WTC11 (cell line): ENCODE results near the gene STON2. TPM values are rescaled to one million over a fixed set of nuclear protein-coding genes. Genes with fewer than 3 reads are reported as not detected.

Experiments used
- ATAC-seq: fragments of 200-7000 bp; cut with Tn5 transposase; 2 replicates; pipeline ENCODE4 v1.10.0; 2021; ENCODE audit warnings: mild to moderate bottlenecking, moderate library complexity
- CTCF ChIA-PET: fragments of 300-600 bp; sonication (Branson Sonifier 250); formaldehyde crosslinking; loops from one replicate; lab custom pipeline; 2021; ENCODE audit warnings: antibody characterized with exemption; lab: Charles Lee
- POLR2A ChIA-PET: fragments of 350-600 bp; sonication (Branson Sonifier 250); formaldehyde crosslinking; loops from one replicate; lab custom pipeline; 2021; ENCODE audit warnings: antibody characterized with exemption; lab: Charles Lee
- DNase-seq: peaks from one replicate; pipeline ENCODE4 v3.0.0; 2021; ENCODE audit warnings: low spot score
- H3K27ac Mint-ChIP-seq: 2 replicates; pipeline ENCODE4 v1.8.0; 2021; ENCODE audit warnings: mixed read lengths
- H3K27me3 Mint-ChIP-seq: 2 replicates; pipeline ENCODE4 v1.8.0; 2021; ENCODE audit warnings: low read depth, mild to moderate bottlenecking, moderate library complexity, mixed read lengths
- H3K36me3 Mint-ChIP-seq: 2 replicates; pipeline ENCODE4 v1.8.0; 2021; ENCODE audit warnings: mixed read lengths
- H3K4me1 Mint-ChIP-seq: 2 replicates; pipeline ENCODE4 v1.8.0; 2022; ENCODE audit warnings: mixed read lengths
- H3K4me3 Mint-ChIP-seq: 2 replicates; pipeline ENCODE4 v1.8.0; 2021; ENCODE audit warnings: mild to moderate bottlenecking, moderate library complexity, mixed read lengths
- H3K9me3 Mint-ChIP-seq: 2 replicates; pipeline ENCODE4 v1.8.0; 2021; ENCODE audit warnings: mixed read lengths
- AFF4 ChIP-seq: sonication (generic); formaldehyde crosslinking; IDR thresholded peaks from 2 replicates; pipeline ENCODE4 v1.8.1; 2023; ENCODE audit warnings: mild to moderate bottlenecking, missing genetic modification reagents, borderline replicate concordance
- CREB1 ChIP-seq: sonication (generic); formaldehyde crosslinking; IDR thresholded peaks from 2 replicates; pipeline ENCODE4 v1.8.0; 2023; ENCODE audit warnings: mild to moderate bottlenecking, missing genetic modification reagents
- CREM ChIP-seq: sonication (generic); formaldehyde crosslinking; IDR thresholded peaks from 2 replicates; pipeline ENCODE4 v1.8.1; 2022; ENCODE audit warnings: mild to moderate bottlenecking, missing genetic modification reagents, moderate library complexity
- E2F4 ChIP-seq: sonication (generic); formaldehyde crosslinking; IDR thresholded peaks from 2 replicates; pipeline ENCODE4 v1.8.1; 2022; ENCODE audit warnings: low read depth, mild to moderate bottlenecking, moderate library complexity, missing genetic modification reagents, borderline replicate concordance
- FOXP1 ChIP-seq: sonication (generic); formaldehyde crosslinking; IDR thresholded peaks from 2 replicates; pipeline ENCODE4 v1.8.0; 2022; ENCODE audit warnings: missing genetic modification reagents, mild to moderate bottlenecking, moderate library complexity, borderline replicate concordance
- FOXP4 ChIP-seq: sonication (generic); formaldehyde crosslinking; IDR thresholded peaks from 2 replicates; pipeline ENCODE4 v1.8.0; 2022; ENCODE audit warnings: mild to moderate bottlenecking, missing genetic modification reagents
- GTF2I ChIP-seq: fragments of 250-450 bp; sonication (Bioruptor Pico); conservative IDR thresholded peaks from 2 replicates; pipeline ENCODE4 v1.4.0; 2021; ENCODE audit warnings: mild to moderate bottlenecking
- MXD4 ChIP-seq: fragments of 250-450 bp; sonication (Bioruptor Pico); IDR thresholded peaks from 2 replicates; pipeline ENCODE4 v1.8.0; 2021; ENCODE audit warnings: mild to moderate bottlenecking, moderate library complexity, borderline replicate concordance
- RORB ChIP-seq: fragments of 250-450 bp; sonication (Bioruptor Pico); IDR thresholded peaks from 2 replicates; pipeline ENCODE4 v1.9.0; 2021; ENCODE audit warnings: mild to moderate bottlenecking
- SMAD3 ChIP-seq: sonication (generic); formaldehyde crosslinking; IDR thresholded peaks from 2 replicates; pipeline ENCODE4 v1.8.0; 2022; ENCODE audit warnings: missing genetic modification reagents, mild to moderate bottlenecking, borderline replicate concordance
- STAT6 ChIP-seq: sonication (generic); formaldehyde crosslinking; conservative IDR thresholded peaks from 2 replicates; pipeline ENCODE4 v1.8.1; 2023; ENCODE audit warnings: mild to moderate bottlenecking, low read depth, missing genetic modification reagents, moderate library complexity
- TEAD1 ChIP-seq: sonication (generic); formaldehyde crosslinking; IDR thresholded peaks from 2 replicates; pipeline ENCODE4 v1.8.0; 2022; ENCODE audit warnings: mild to moderate bottlenecking, missing genetic modification reagents
- ZBTB43 ChIP-seq: sonication (generic); formaldehyde crosslinking; IDR thresholded peaks from 2 replicates; pipeline ENCODE4 v1.8.1; 2023; ENCODE audit warnings: mild to moderate bottlenecking, missing genetic modification reagents
- ZNF138 ChIP-seq: sonication (generic); formaldehyde crosslinking; conservative IDR thresholded peaks from 2 replicates; pipeline ENCODE4 v1.8.1; 2022; ENCODE audit warnings: mild to moderate bottlenecking, moderate library complexity, missing genetic modification reagents
- ZNF281 ChIP-seq: sonication (generic); formaldehyde crosslinking; IDR thresholded peaks from 2 replicates; pipeline ENCODE4 v1.8.0; 2023; ENCODE audit warnings: mild to moderate bottlenecking, missing genetic modification reagents
- ZNF416 ChIP-seq: fragments of 250-450 bp; sonication (Bioruptor Pico); IDR thresholded peaks from 2 replicates; pipeline ENCODE4 v1.9.0; 2021; ENCODE audit warnings: mild to moderate bottlenecking, inconsistent platforms
- ZNF423 ChIP-seq: fragments of 250-450 bp; sonication (Bioruptor Pico); IDR thresholded peaks from 2 replicates; pipeline ENCODE4 v2.1.2; 2022; ENCODE audit warnings: mild to moderate bottlenecking, moderate library complexity
- ZNF512 ChIP-seq: sonication (generic); formaldehyde crosslinking; IDR thresholded peaks from 2 replicates; pipeline ENCODE4 v1.8.1; 2022; ENCODE audit warnings: missing genetic modification reagents, borderline replicate concordance
- ZNF671 ChIP-seq: fragments of 250-450 bp; sonication (Bioruptor Pico); IDR thresholded peaks from 2 replicates; pipeline ENCODE4 v1.8.0; 2021; ENCODE audit warnings: mild to moderate bottlenecking
- total RNA-seq: library from RNA; stranded (reverse); gene quantifications from 3 replicates; pipeline ENCODE4 v1.2.3, GENCODE V29; 2021

The STON2 gene
- total RNA-seq, 1 experiment from 2014 or later = 69.2 TPM

- Mint-ChIP-seq H3K4me1 (peaks cover 38% of the 10 kb centered on the region), H3K4me3 (no peak overlapping the region), H3K27me3 (no peaks in the 10 kb centered on the region), H3K9me3 (no peaks in the 10 kb centered on the region), H3K36me3 (peaks cover 19% of the 10 kb centered on the region), H3K27ac (no peak overlapping the region)
- TF ChIP-seq CREB1 (CRISPR knock-in tag) (no peak), E2F4 (CRISPR knock-in tag) (no peak), TEAD1 (CRISPR knock-in tag) (no peak), ZNF138 (no peak), AFF4 (CRISPR knock-in tag) (no peak), CREM (CRISPR knock-in tag) (no peak), ZNF416 (no peak), SMAD3 (no peak), GTF2I (CRISPR knock-in tag) (no peak), ZNF671 (no peak)
- ChIA-PET CTCF (interaction anchor here (1.5 to 6.3 kb wide), 4 partner anchors 163 to 192 kb away, joined by 4 to 87 read pairs (median 24); no protein-coding TSS in a partner anchor), POLR2A (no interaction called here)
- ATAC-seq (no peak), DNase-seq (no peak)
Measured at GRCh38 chr14:81272317-81272716, 127.8 kb downstream of the STON2 start.

GRCh38 chr14:81269979-81270375, 130.1 kb downstream of the STON2 start:
- no peak for ATAC-seq
- DNase-seq = no peak
- H3K9me3 Mint-ChIP-seq = no peaks in the 10 kb centered on the region
- H3K27ac Mint-ChIP-seq = no peak overlapping the region
- CTCF ChIA-PET = interaction anchor here (0.8 to 6.3 kb wide), 25 partner anchors 9 to 264 kb away, joined by 3 to 87 read pairs (median 5); partner anchors contain the start of genes GTF2A1 and SEL1L
- H3K27me3 Mint-ChIP-seq = no peaks in the 10 kb centered on the region
- no peak overlapping the region for H3K4me3 Mint-ChIP-seq
- peaks cover 36% of the 10 kb centered on the region for H3K4me1 Mint-ChIP-seq
- H3K36me3 Mint-ChIP-seq = peaks cover 9% of the 10 kb centered on the region
- POLR2A ChIA-PET = interaction anchor here (1.0 kb wide), 2 partner anchors 51 to 183 kb away, joined by 3 to 4 read pairs; no protein-coding TSS in a partner anchor
- TF ChIP-seq ZNF281 = no peak
- no peak for TF ChIP-seq ZNF512
- TF ChIP-seq FOXP1 = no peak
- no peak for TF ChIP-seq ZNF423 (CRISPR knock-in tag)
- TF ChIP-seq ZNF416 = no peak
- TF ChIP-seq STAT6 = no peak
- TF ChIP-seq FOXP4 = no peak
- no peak for TF ChIP-seq CREM (CRISPR knock-in tag)
- no peak for TF ChIP-seq MXD4 (CRISPR knock-in tag)
- no peak for TF ChIP-seq ZBTB43
- TF ChIP-seq RORB = no peak
